HG02840 (cell line): ENCODE data around the gene NMRK2.
"Not testable (repeated sequence)": the region's sequence is repeated elsewhere in the genome, so short reads cannot be mapped to it uniquely, and the experiment has no call there.

Source experiments
- ATAC-seq: cut with Tn5 transposase; IDR thresholded peaks from one replicate; pipeline ENCODE4 v1.9.1; 2021; ENCODE audit warnings: mild to moderate bottlenecking, moderate library complexity, moderate number of reproducible peaks; ENCODE audit not compliant: unreplicated experiment, low FRiP score

NMRK2 gene, protein sequence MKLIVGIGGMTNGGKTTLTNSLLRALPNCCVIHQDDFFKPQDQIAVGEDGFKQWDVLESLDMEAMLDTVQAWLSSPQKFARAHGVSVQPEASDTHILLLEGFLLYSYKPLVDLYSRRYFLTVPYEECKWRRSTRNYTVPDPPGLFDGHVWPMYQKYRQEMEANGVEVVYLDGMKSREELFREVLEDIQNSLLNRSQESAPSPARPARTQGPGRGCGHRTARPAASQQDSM

DNA sequence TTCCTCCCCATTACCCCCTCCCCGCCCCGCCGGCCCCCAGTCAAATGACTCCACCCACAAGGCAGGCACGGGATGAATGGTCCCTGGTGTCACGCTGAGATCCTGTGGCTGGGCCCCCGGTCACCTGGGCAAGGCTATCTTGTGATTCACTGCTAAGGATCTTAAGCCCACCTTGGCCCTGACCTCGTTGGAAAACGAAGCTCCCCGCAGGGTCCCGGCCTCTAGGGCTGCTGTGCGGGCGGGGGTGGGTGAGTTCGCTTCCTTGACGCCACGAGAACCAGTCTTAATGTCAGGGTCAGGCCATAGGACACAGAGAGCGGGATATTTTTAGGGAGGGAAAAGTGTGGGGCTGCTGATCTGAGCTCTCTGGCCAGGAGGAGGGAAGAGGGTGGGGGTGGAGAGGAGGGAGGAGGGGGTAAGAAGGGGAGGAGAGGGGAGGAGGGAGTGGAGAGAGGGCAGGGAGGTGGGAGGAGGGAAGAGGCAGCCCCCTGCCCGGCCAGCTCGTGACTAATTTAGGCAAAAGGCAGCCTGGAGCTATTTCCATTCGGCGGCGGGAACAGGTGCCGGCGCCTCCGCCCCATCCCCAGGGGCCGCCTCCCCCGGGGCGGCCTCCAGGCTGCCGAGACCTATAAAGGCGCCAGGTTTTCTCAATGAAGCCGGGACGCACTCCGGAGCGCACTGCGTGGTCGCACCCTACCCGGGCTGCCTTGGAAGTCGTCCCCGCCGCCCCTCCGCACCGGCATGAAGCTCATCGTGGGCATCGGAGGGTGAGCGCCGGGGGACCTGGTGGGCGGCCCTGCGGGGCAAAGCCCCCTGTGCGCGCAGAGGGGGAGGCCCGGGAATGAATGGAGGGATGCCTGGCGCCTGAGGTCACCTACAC lies at the start of gene NMRK2:
NMRK2 (plus strand) TSS at position 139 of the 880 bp plus-strand sequence; CDS start at position 742, 603 bp downstream.
- ATAC-seq: no peak

DNA sequence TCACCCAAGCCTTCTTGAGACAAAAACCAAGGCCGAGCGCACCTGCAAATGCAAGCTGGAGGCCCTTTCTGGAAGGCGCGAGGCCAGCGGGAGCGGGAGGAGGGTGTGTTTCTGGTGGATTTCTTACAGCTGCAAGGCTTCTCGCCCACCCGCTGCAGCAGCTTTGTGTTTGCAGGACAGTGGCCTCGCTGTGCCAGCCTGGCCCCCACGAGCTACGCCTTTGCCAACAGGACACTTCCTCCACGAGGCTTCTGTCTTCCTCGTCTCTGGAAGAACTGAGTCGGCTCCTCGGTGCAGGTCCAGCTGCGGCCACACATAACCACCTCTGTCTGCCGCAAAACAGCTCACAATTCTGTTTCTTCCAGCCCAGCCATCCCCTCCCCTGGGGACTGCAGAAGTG lies 42.3 kb upstream of the NMRK2 start:
- no peak for ATAC-seq

DNA sequence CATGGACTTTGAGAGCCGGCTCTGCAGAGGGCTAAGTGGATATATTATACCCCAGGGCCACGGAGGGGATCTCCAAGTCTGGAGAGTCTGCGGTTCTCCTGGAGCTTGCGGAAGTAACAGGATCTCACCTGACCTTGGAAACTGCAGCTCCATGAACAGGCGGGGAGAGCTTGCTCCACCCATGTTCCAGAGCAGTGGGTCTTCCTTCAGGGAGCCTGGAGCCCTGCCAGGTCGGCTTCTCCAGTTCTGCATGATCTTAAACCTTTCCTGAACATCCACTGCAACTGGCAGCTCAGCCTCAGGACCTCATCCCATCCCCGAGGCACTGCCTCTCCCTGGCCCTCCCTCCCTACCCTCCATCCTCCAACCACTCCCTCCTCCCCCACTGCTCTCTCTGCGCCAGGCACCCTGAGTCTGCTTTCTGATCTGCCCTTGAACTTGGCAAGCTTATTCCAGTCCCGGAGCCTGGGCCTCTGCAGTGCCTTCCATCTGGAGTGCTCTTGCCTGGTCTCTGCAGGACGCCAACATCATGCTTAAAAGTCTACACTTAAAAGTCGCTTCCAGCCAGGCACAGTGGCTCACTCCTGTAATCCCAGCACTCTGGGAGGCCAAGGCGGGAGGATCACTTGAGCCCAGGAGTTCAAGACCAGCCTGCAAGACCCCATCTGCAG lies 39.2 kb upstream of the NMRK2 start:
- no peak for ATAC-seq

DNA sequence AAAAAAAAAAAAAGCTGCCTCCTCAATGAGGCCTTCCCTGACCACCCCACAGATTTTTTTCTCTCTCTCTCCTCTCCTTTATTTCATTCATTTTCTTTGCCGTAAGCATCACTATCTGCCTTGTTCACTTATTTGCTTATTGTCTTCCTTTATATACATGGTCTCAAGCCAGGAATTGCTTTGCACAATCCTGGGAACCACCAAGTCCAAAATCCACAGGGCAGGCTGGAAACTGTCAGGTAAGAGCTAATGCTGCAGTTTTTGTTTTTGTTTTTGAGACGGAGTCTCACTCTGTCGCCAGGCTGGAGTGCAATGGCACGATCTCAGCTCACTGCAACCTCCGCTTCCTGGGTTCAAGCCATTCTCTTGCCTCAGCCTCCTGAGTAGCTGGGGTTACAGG lies 37.9 kb upstream of the NMRK2 start:
- not testable (repeated sequence) for ATAC-seq

DNA sequence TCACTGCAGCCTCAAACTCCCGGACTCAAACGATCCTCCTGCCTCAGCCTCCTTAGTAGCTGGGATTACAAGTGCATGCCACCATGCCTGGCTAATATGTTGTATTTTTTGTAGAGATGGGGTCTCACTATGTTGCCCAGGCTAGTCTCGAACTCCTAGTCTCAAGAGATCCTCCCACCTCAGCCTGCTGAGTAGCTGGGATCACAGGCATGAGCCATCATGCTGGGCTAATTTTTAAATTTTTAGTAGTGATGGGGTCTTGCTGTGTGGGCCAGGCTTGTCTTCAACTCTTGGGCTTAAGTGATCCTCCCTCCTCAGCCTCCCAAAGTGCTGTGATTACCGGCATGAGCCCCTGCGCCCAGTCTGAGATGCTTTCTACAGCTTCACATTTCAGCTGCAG lies 37.1 kb upstream of the NMRK2 start:
- ATAC-seq: no peak

DNA sequence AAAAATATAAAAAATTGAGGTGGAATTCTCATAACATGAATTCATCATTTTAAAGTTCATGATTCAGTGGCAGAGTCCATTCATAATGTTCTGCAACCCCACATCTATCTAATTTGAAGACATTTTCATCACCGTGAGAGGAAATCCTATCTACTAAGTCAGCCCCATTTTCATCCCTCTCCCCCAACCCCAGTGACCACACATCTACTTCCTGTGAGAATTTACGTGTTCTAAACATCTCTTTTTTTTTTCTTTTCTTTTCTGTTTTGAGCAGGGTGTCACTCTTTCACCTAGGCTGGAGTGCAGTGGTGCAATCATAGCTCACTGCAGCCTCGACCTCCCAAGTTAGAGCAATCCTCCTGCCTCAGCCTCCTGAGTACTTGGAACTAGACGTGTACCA lies 34.9 kb upstream of the NMRK2 start:
- ATAC-seq: no peak

DNA sequence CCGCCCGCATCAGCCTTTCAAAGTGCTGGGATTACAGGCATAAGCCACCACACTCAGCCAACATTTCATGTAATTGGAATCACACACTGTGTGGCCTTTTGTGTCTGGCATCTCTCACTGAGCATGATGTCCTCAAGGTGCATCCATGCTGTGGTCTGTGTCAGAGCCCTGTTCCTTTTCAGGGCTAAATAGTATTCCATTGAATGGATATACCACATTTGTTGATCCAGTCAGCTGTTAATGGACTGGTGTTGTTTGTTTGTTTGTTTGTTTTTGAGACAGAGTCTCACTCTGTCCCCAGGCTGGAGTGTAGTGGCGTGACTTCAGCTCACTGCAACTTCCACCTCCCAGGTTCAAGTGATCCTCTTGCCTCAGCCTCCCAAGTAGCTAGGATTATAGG lies 34.4 kb upstream of the NMRK2 start:
- ATAC-seq: no peak

DNA sequence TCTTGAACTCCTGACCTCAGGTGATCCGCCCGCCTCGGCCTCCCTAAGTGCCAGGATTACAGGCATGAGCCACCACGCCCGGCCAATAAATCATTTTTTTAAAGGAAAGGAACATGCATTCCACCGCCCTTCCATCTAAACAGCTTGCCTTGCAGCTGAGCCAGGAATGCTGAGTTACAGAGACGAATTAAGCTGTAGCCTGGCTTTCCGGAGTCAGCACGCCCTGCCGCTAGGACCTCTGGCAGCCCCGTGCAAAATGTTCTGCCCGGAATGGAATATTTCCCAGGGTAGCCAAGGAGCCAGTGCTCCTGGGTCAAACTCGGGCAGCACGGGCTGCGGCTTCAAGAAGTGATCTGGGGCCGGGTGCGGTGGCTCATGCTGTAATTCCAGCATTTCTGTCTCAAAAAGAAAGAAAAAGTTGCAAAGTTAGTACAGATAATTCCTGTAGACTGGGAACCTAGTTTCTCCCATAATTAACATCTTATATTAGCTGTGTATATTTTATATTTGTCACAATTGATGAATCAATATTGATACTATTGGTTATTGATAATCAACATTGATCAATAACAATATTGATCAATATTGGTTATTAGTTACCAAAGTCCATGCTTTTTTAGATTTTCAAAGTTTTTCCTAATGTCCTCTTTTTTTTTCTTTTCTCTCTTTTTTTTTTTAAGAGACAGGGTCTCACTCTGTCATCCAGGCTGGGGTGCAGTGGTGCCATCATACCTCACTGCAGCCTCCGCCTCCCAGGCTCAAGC lies 33.2 kb upstream of the NMRK2 start:
- ATAC-seq: no peak

DNA sequence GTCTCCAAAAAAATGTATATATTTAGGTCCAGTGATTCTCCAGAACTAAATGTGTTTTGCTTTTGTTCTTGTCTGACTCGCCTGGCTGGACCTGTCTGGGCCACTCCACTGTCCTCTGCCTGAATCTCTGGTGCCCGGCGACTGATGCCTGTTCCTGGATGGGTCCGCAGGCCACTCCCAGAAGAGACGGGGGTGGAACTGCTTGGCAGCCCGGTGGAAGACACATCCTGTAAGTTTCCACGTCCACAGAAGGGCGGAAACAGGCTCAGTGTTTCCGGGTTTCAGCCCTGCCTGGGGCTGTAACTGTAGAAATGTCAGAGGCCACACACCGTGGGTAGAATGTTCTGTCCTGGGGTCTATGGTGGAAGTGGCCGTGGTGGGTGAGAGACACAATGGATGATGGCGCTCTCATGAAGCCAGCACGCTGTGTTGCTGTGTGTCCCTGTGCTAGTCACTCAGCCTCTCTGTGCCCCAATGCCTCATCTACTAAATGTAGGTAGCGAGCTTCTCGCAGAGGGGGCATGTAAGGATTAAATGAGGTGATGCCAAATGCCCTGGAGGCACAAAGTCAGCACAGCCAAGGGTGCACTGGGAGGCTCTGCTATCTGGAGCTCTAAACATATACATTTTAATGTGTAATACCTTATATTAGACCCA lies 30.4 kb upstream of the NMRK2 start:
- ATAC-seq: no peak

DNA sequence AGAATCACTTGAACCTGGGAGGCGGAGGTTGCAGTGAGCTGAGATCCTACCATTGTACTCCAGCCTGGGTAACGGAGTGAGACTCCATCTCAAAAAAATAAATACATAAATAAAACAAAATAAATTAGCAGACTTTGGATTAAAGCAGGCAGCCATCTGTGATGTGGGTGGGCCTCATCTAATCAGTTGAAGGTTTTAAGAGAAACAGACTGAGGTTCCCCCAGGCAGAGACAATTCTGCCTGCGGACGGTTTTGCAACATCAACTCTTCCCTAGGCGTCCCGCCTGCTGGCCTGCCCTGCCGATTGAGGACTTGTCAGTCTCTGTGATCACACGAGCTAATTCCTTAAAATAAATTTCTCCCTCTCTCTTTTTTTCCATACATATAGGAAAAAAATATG lies 28.6 kb upstream of the NMRK2 start:
- ATAC-seq: no peak

DNA sequence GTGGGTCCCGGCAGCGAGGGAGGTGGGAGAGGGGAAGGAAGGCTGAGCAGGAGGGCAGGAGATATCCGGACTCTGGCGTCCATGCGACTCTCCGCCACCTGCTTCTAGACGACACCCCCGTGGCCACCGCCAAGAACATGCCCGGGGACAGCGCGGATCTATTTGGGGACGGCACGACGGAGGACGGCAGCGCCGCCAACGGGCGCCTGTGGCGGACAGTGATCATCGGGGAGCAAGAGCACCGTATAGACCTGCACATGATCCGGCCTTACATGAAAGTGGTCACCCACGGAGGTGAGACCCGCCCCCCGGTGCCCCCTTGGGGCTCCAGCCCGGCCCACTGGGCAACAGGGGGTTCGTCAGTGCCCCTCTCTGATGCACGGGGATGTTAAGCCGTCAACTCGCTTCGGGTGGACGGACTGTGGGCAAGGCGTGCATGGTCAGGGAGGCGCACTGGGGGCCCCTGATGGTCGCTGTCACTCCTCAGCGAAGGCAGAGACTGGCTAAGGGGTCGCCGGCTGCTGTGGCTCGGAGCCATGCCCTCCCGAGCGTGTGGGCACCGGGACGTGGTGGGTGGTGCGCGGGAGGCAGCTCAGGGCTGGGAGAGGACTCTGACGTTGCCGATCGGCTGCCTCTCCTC lies 25.1 kb upstream of the NMRK2 start:
- no peak for ATAC-seq

DNA sequence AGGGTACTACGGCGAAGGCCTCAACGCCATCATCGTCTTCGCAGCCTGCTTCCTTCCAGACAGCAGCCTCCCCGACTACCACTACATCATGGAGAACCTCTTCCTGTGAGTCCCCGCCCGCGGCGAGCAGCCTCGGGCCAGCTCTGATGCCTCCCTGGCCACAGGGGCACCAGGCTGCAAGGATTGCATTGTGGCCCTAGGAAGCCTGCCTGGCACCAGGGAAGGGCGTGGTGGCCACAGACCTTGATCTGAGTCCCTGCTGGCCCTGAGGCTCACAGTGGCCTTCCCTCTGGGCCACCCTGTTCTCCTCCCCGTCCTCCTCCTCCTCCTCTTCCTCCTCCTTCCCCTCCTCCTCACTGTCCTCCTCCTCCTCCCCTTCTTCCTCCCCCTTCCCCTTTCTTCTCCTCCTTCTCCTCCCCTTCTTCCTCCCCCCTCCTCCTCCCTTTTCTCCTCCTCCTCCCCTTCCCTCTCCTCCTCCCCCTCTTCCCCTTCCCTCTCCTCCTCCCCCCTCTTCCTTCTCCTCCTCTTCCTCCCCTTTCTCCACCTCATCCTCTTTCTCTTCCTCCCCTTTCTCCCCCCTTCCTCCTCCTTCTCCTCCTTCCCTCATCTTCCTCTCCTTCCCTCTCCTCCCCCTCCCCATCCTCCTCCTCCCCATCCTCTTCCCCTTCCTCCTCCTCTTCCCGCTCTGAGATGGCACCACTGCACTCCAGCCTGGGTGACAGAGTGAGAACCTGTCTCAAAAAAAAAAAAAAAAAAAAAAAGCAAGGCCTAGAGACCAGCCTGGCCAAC lies 24.4 kb upstream of the NMRK2 start:
- no peak for ATAC-seq

DNA sequence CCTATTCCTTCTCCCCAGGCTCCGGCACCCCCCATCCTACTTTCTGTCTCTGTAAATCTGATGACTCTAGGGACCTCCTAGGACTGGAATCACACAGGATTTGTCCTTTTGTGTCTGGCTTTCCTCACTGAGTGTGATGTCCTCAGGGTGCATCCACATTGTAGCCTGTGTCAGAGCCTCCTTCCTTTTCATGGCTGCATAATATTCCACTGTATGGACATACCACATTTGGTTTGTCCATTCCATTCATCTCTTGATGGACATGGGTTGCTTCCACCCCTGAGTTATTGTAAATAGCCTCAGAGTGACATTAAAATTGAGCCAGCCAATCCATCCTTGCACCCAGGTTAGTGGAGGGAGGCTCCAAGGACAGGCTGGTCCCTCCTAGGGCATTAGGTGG lies 22.8 kb upstream of the NMRK2 start:
- ATAC-seq: no peak

DNA sequence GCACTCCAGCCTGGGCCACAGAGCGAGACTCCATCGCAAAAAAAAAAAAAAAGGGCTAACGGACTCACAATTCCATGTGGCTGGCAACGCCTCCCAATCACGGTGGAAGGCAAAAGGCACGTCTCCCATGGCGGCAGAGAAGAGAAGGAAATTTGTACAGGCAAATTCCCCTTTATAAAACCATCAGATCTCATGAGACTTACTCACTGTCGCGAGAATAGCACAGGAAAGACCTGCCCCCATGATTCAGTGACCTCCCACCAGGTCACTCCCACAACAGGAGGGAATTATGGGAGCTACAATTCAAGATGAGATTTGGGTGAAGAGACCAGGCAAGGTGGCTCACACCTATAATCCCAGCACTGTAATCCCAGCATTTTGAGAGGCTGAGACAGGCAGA lies 18.7 kb upstream of the NMRK2 start:
- ATAC-seq: no peak

DNA sequence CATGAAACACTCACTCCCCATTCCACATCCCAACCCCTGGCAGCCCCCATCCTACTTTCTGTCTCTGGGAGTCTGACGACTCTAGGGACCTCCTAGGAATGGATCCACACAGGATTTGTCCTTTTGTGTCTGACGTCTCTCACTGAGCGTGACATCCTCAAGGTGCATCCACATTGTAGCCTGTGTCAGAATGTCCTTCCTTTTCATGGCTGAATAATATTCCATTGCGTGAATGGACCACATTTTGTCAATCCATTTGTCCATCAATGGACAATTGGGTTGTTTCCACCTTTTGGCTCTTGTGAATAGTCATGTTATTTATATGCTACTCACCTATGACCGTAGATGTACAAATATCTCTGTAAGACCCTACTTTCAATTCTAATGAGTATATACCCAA lies 16.8 kb upstream of the NMRK2 start:
- no peak for ATAC-seq

DNA sequence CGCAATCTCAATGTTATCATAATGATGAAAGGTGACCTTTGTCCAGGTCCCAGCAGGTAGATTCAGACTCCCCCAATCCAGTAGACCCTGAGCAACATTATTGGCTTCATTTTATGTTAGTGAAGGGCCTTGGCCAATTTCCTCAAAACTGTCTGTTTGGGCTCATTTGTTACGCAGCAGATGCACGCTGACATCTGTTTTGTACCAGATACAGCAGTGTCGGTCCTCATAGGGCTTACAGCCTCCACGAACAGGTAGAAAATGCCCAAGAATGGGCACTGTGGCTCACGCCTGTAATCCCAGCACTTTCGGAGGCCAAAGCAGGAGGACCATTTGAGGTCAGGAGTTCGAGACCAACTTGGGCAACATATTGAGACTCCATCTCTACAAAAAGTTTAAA lies 13.1 kb upstream of the NMRK2 start:
- ATAC-seq: no peak

DNA sequence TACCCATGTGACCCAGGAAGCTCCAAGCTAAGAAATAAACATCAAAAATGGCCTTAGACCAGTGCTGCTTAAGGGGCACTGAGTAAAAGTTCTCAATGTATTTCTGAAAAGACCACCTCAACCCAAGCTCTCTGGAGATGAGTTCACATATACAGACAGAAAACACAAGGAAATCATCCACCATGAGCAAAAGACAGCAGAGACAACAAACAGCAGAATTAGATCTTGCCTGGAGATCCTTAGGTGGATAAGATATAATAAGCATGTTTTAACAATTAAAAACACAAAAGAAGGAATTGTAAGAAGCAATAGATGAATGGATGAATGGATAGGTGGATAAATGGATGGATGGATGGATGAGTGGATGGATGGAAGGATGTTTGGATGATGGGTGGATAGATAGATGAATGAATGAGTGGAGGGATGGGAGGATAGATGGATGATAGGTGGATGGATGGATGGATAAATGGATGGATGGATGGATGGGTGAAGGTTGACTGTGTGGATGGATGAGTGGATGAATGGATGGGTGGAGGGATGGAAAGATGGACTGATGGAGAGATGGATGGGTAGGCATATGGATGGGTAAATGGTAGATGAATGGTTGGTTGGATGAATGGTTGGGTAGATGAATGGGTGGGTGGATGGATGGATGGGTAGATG lies 9.6 kb upstream of the NMRK2 start:
- ATAC-seq: no peak

DNA sequence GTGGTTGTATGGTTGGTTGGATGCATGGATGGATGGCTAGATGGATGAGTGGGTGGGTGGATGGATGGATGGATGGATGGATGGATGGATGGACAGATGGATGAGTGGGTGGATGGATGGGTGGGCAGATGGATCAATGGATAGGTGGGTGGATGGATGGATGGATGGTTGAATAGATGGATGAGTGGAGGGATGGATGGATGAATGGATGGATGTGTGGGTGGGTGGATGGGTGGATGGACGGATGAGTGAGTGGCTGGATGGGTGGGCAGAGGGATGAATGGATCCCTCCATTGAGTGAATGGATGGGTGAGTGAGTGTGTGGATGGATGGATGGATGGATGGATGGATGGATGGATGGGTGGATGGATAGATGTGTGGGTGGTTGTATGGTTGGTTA lies 9.0 kb upstream of the NMRK2 start:
- no peak for ATAC-seq

DNA sequence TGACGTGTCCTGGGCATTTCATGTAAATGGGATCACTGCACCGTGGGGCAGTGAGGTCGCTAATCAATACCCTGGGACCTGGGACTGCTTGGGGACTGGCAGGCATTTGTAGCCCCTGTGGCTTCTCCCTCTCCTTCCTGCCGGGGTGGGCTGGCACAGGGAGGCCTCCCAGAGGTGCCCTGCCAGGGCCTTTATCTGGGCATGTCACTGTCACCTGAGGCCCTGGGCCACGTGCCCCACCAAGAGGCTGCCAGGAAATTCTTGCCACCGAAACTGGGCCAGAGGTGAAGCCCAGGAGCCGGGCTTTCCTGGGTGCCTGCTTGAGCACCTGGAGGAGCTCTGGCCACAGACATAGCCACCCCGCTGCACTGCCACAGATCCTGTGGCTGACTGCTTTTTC lies 1.8 kb upstream of the NMRK2 start:
- no peak for ATAC-seq
